IMR-90 (cell line): ENCODE results near the gene LMTK2. TPM values are rescaled to one million over a fixed set of nuclear protein-coding genes. Genes with fewer than 3 reads are reported as not detected.

Experiments used
- ATAC-seq: fragments of 200-7000 bp; cut with Tn5 transposase; 2 replicates; pipeline ENCODE4 v1.9.1; 2020; ENCODE audit warnings: low read depth, mild to moderate bottlenecking, moderate library complexity
- BruUV-seq: library from RNA; stranded (reverse); fragments of 400-500 nt; replicated peaks from 2 replicates; lab custom pipeline; 2021; lab: Mats Ljungman, UMichigan
- CTCF ChIA-PET: fragments of 300-600 bp; formaldehyde crosslinking; extraction: SDS; loops from one replicate; lab custom pipeline; 2021; ENCODE audit warnings: antibody characterized with exemption; lab: Yijun Ruan, JAX
- POLR2A ChIA-PET: fragments of 300-600 bp; sonication (Branson Sonifier 250); formaldehyde crosslinking; loops from one replicate; lab custom pipeline; 2022; ENCODE audit warnings: antibody characterized with exemption; ENCODE audit not compliant: unreplicated experiment; lab: Charles Lee
- DNase-seq: peaks from one replicate; pipeline ENCODE4 v3.0.0; 2013
- H2AFZ ChIP-seq: replicated peaks from 2 replicates; pipeline ENCODE3; 2013; ENCODE audit warnings: low read length, mild to moderate bottlenecking; ENCODE audit not compliant: poor library complexity
- H2AK5ac ChIP-seq: 2 replicates; pipeline ENCODE4 v1.6.1; 2013; ENCODE audit warnings: low read depth, low read length, inconsistent platforms
- H2AK9ac ChIP-seq: replicated peaks from 2 replicates; pipeline ENCODE3; 2013; ENCODE audit warnings: mild to moderate bottlenecking, low read depth, low read length, moderate library complexity; ENCODE audit not compliant: poor library complexity
- H2BK120ac ChIP-seq: 2 replicates; pipeline ENCODE4 v1.6.1; 2013; ENCODE audit warnings: low read depth, low read length, inconsistent platforms
- H2BK15ac ChIP-seq: 3 replicates; pipeline ENCODE4 v1.6.1; 2013; ENCODE audit warnings: low read depth, low read length, inconsistent platforms
- H2BK20ac ChIP-seq: 2 replicates; pipeline ENCODE4 v1.6.1; 2013; ENCODE audit warnings: low read depth, mild to moderate bottlenecking, inconsistent platforms, low read length, moderate library complexity
- H2BK5ac ChIP-seq: 2 replicates; pipeline ENCODE4 v1.6.1; 2013; ENCODE audit warnings: mild to moderate bottlenecking, low read depth, low read length, inconsistent platforms; ENCODE audit not compliant: poor library complexity, severe bottlenecking
- H3K14ac ChIP-seq: replicated peaks from 2 replicates; pipeline ENCODE4 v1.6.1; 2013; ENCODE audit warnings: low read depth, low read length, inconsistent platforms
- H3K18ac ChIP-seq: 2 replicates; pipeline ENCODE4 v1.6.1; 2013; ENCODE audit warnings: low read depth, low read length, control low read depth
- H3K23ac ChIP-seq: 2 replicates; pipeline ENCODE4 v1.6.1; 2013; ENCODE audit warnings: low read depth, low read length, inconsistent platforms
- H3K27ac ChIP-seq: 2 replicates; pipeline ENCODE4 v1.5.1; 2013; ENCODE audit warnings: mild to moderate bottlenecking, control low read depth, low read length; ENCODE audit not compliant: insufficient read depth
- H3K27me3 ChIP-seq: 2 replicates; pipeline ENCODE4 v1.6.1; 2013; ENCODE audit warnings: low read length; ENCODE audit not compliant: control insufficient read depth, insufficient read depth
- H3K36me3 ChIP-seq: 2 replicates; pipeline ENCODE4 v1.6.1; 2013; ENCODE audit warnings: low read length, mixed read lengths; ENCODE audit not compliant: control insufficient read depth, insufficient read depth
- H3K4ac ChIP-seq: 2 replicates; pipeline ENCODE4 v1.6.1; 2013; ENCODE audit warnings: low read depth, low read length, inconsistent platforms
- H3K4me1 ChIP-seq: 2 replicates; pipeline ENCODE4 v1.6.1; 2013; ENCODE audit warnings: low read length, mixed read lengths; ENCODE audit not compliant: control insufficient read depth, insufficient read depth
- H3K4me2 ChIP-seq: 2 replicates; pipeline ENCODE4 v1.6.1; 2013; ENCODE audit warnings: low read depth, mild to moderate bottlenecking, control low read depth, low read length, moderate library complexity
- H3K4me3 ChIP-seq: 2 replicates; pipeline ENCODE4 v1.5.1; 2013; ENCODE audit warnings: low read depth, mild to moderate bottlenecking, control low read depth, low read length, moderate library complexity; ENCODE audit not compliant: insufficient read depth
- H3K56ac ChIP-seq: 2 replicates; pipeline ENCODE4 v1.6.1; 2013; ENCODE audit warnings: low read length, inconsistent platforms; ENCODE audit not compliant: insufficient read depth; ENCODE audit errors: extremely low read depth
- H3K79me1 ChIP-seq, 2 experiments: 2 replicates each; pipeline ENCODE4 v1.6.1; 2013; ENCODE audit warnings: low read length in 2 of 2, inconsistent platforms in 1 of 2, low read depth in 1 of 2
- H3K9ac ChIP-seq: 2 replicates; pipeline ENCODE4 v1.6.1; 2013; ENCODE audit warnings: low read depth, low read length, control low read depth
- H3K9me1 ChIP-seq: 2 replicates; pipeline ENCODE4 v1.6.1; 2013; ENCODE audit warnings: low read length, inconsistent platforms; ENCODE audit not compliant: insufficient read depth
- H3K9me3 ChIP-seq: 2 replicates; pipeline ENCODE4 v1.6.1; 2013; ENCODE audit warnings: low read length; ENCODE audit not compliant: control insufficient read depth, insufficient read depth
- H4K20me1 ChIP-seq: 2 replicates; pipeline ENCODE4 v1.6.1; 2013; ENCODE audit warnings: low read length, inconsistent platforms; ENCODE audit not compliant: insufficient read depth
- H4K5ac ChIP-seq: 2 replicates; pipeline ENCODE4 v1.6.1; 2013; ENCODE audit warnings: mild to moderate bottlenecking, low read depth, low read length, control low read depth
- H4K8ac ChIP-seq, 2 experiments: 2 replicates each; pipeline ENCODE4 v1.6.1; 2013; ENCODE audit warnings: low read depth in 2 of 2, low read length in 2 of 2, control low read depth in 1 of 2, inconsistent platforms in 1 of 2
- H4K91ac ChIP-seq: 2 replicates; pipeline ENCODE4 v1.6.1; 2013; ENCODE audit warnings: low read depth, low read length, inconsistent platforms; ENCODE audit not compliant: insufficient read depth
- MAZ ChIP-seq: IDR thresholded peaks from 2 replicates; pipeline ENCODE4 v1.6.1; 2012; ENCODE audit warnings: low read depth, mild to moderate bottlenecking, low read length, improper control_type of control experiment, moderate library complexity, borderline replicate concordance
- RCOR1 ChIP-seq: IDR thresholded peaks from 2 replicates; pipeline ENCODE4 v1.6.1; 2012; ENCODE audit warnings: mild to moderate bottlenecking, low read length, improper control_type of control experiment; ENCODE audit not compliant: insufficient replicate concordance
- WGBS, 2 experiments: methylation state at CpG; one replicate each; pipeline versions ENCODE4 v1.1.5 to v1.1.7; 2013; ENCODE audit warnings: missing lambda C conversion rate in 2 of 2; ENCODE audit not compliant: insufficient read length in 1 of 2; ENCODE audit errors: extremely low coverage in 2 of 2; 5-methylcytosine and 5-hydroxymethylcytosine counted together
- dilution Hi-C: fragments of 300-500 bp; cut with HindIII; formaldehyde crosslinking; loops from one replicate; pipeline ENCODE4 v1.14.3; 2018; ENCODE audit warnings: low sequenced_read_pairs; ENCODE audit not compliant: unreplicated experiment
- in situ Hi-C: fragments of 300-500 bp; cut with MboI; formaldehyde crosslinking; loops from 3 replicates; pipeline ENCODE4 v1.14.3; 2019; ENCODE audit warnings: low sequenced_read_pairs, inconsistent platforms, mixed read lengths
- intact Hi-C: fragments of 100-400 bp; cut with micrococcal nuclease; formaldehyde crosslinking; loops from 2 replicates; pipeline ENCODE4 v1.10.0; 2022
- polyA plus RNA-seq, 3 experiments: library from polyadenylated mRNA; depleted of rRNA; stranded (reverse); fragments of >200 nt; gene quantifications; 2 replicates each; pipeline ENCODE4 v1.2.3, GENCODE V29; 2012; ENCODE audit warnings: low replicate concordance in 1 of 3
- total RNA-seq: library from RNA; depleted of rRNA; stranded (reverse); fragments of >200 nt; gene quantifications from 2 replicates; pipeline ENCODE4 v1.2.3, GENCODE V29; 2012

The LMTK2 gene
- total and polyA plus RNA-seq, 2 of the 4 experiments (the other 2 are of a cell fraction): 4.4 to 5.0 TPM

- intact Hi-C loops: no loop called here
- no TSS peak for BruUV-seq
- H4K91ac ChIP-seq: no peak overlapping the region
- no peak overlapping the region for H3K27ac ChIP-seq
- no peaks in the 10 kb centered on the region for H3K9me3 ChIP-seq
- dilution Hi-C loops: no loop called here
- H4K20me1 ChIP-seq: no peaks in the 10 kb centered on the region
- CTCF ChIA-PET: no interaction called here
- DNase-seq: no peak
- H3K36me3 ChIP-seq: no peaks in the 10 kb centered on the region
- no peak overlapping the region for H2AK9ac ChIP-seq
- no peaks in the 10 kb centered on the region for H3K4me1 ChIP-seq
- TF ChIP-seq RCOR1 (no peak), MAZ (no peak)
- H2AK5ac ChIP-seq: no peak overlapping the region
- H3K14ac ChIP-seq: no peak overlapping the region
- H3K4me2 ChIP-seq: no peak overlapping the region
- no peak overlapping the region for H3K18ac ChIP-seq
- H3K79me1 ChIP-seq: no peaks in the 10 kb centered on the region
- H3K9ac ChIP-seq: no peak overlapping the region
- 33% methylated on average over 3 of the region's 11 CpGs; no CpG with 5 or more reads in 1 of the 2 experiments for WGBS, 2 experiments
- POLR2A ChIA-PET: interaction anchor here (0.6 kb wide), 1 partner anchor 67 kb away, joined by 8 read pairs; no protein-coding TSS in a partner anchor
- H4K5ac ChIP-seq: no peak overlapping the region
- H3K4me3 ChIP-seq: no peak overlapping the region
- H3K9me1 ChIP-seq: no peaks in the 10 kb centered on the region
- ATAC-seq: no peak
- no peak overlapping the region for H4K8ac ChIP-seq
- no peak overlapping the region for H2BK15ac ChIP-seq
- H3K56ac ChIP-seq: no peak overlapping the region
- H2BK20ac ChIP-seq: no peak overlapping the region
- in situ Hi-C loops: no loop called here
- H2AFZ ChIP-seq: no peak overlapping the region
- no peak overlapping the region for H3K23ac ChIP-seq
- no peaks in the 10 kb centered on the region; the same call in 1 of the 2 replicates for H3K27me3 ChIP-seq
- no peak overlapping the region for H2BK5ac ChIP-seq
- H3K4ac ChIP-seq: no peak overlapping the region
- H2BK120ac ChIP-seq: no peak overlapping the region
Observed at GRCh38 chr7:98078197-98078870, 28.3 kb upstream of the LMTK2 start.
